ENCODE measurements around the gene CEP63. TPM values are rescaled to one million over a fixed set of nuclear protein-coding genes. Genes with fewer than 3 reads are reported as not detected.

Gene CEP63
- polyA plus RNA-seq, 3 donors = 11.1 to 18.8 (median 17.2) TPM

GRCh38 chr3:134459562-134459961, 26.3 kb upstream of the CEP63 start:
- H3K4me1 Mint-ChIP-seq = no peaks in the 10 kb centered on the region
- H2AFZ ChIP-seq (ENCODE audit: insufficient read depth, low read depth, low read length, poor library complexity, severe bottlenecking) = no peak overlapping the region
- no peak for TF ChIP-seq CTCF (IDR thresholded peaks at IDR 0.05)
- H3K27me3 ChIP-seq (ENCODE audit: control insufficient read depth in 2 of 2, insufficient read depth in 2 of 2, low read length in 2 of 2) = no peaks in the 10 kb centered on the region
- intact Hi-C loops (cut with micrococcal nuclease) = loop anchor here in 1 of 2 donors (10.0 kb wide), 1 partner anchor 125 kb away; no protein-coding TSS in a partner anchor
- H4K20me1 ChIP-seq (ENCODE audit: insufficient read depth, low read length) = no peaks in the 10 kb centered on the region
- no peaks in the 10 kb centered on the region for H3K79me2 ChIP-seq (ENCODE audit: insufficient read depth, low read length)
- peaks cover 0 to 2% (median 0%) of the 10 kb centered on the region in 7 donors for H3K9me3 Mint-ChIP-seq
- WGBS (ENCODE audit: insufficient coverage) = no CpG with 5 or more reads among the region's 4 CpGs
- H3K9me3 ChIP-seq (replicated peaks in 1 of 2; ENCODE audit: control insufficient read depth in 1 of 2, insufficient read depth in 1 of 2, low read length in 2 of 2) = no peaks in the 10 kb centered on the region
- peaks cover 3 to 15% (median 13%) of the 10 kb centered on the region in 3 donors for H3K27me3 Mint-ChIP-seq (ENCODE audit: low read depth in 3 of 3)
- no peak for DNase-seq
- no peaks in the 10 kb centered on the region for H3K4me1 ChIP-seq (ENCODE audit: control insufficient read depth in 1 of 2, insufficient read depth in 2 of 2, low read length in 2 of 2)
- H3K27ac Mint-ChIP-seq = no peak overlapping the region
- no peak overlapping the region for H3K9ac ChIP-seq (ENCODE audit: insufficient read depth, low read length, poor library complexity, severe bottlenecking)
- no peak overlapping the region for H3K4me3 ChIP-seq (replicated peaks in 1 of 3; ENCODE audit: low read depth in 2 of 3, low read length in 3 of 3)
- H3K4me3 Mint-ChIP-seq = no peak overlapping the region
- H3K36me3 ChIP-seq (replicated peaks in 1 of 2; ENCODE audit: control insufficient read depth in 1 of 2, insufficient read depth in 2 of 2, low read length in 2 of 2) = no peaks in the 10 kb centered on the region
- H3K27ac ChIP-seq (ENCODE audit: low read depth in 1 of 2, low read length in 2 of 2) = no peak overlapping the region
- H3K4me2 ChIP-seq (replicated peaks; ENCODE audit: extremely low read depth, low read length, poor library complexity, severe bottlenecking) = no peak overlapping the region
- no peaks in the 10 kb centered on the region for H3K36me3 Mint-ChIP-seq

GRCh38 chr3:134460965-134461364, 24.9 kb upstream of the CEP63 start:
- Histone ChIP-seq H3K79me2 (ENCODE audit: insufficient read depth, low read length) (no peaks in the 10 kb centered on the region), H3K27me3 (ENCODE audit: control insufficient read depth in 2 of 2, insufficient read depth in 2 of 2, low read length in 2 of 2) (no peaks in the 10 kb centered on the region), H2AFZ (ENCODE audit: insufficient read depth, low read depth, low read length, poor library complexity, severe bottlenecking) (no peak overlapping the region), H3K36me3 (replicated peaks in 1 of 2; ENCODE audit: control insufficient read depth in 1 of 2, insufficient read depth in 2 of 2, low read length in 2 of 2) (no peaks in the 10 kb centered on the region), H3K4me1 (ENCODE audit: control insufficient read depth in 1 of 2, insufficient read depth in 2 of 2, low read length in 2 of 2) (no peaks in the 10 kb centered on the region), H3K9ac (ENCODE audit: insufficient read depth, low read length, poor library complexity, severe bottlenecking) (no peak overlapping the region), H3K4me3 (replicated peaks in 1 of 3; ENCODE audit: low read depth in 2 of 3, low read length in 3 of 3) (no peak overlapping the region), H4K20me1 (ENCODE audit: insufficient read depth, low read length) (no peaks in the 10 kb centered on the region), H3K4me2 (replicated peaks; ENCODE audit: extremely low read depth, low read length, poor library complexity, severe bottlenecking) (no peak overlapping the region), H3K9me3 (replicated peaks in 1 of 2; ENCODE audit: control insufficient read depth in 1 of 2, insufficient read depth in 1 of 2, low read length in 2 of 2) (no peaks in the 10 kb centered on the region), H3K27ac (ENCODE audit: low read depth in 1 of 2, low read length in 2 of 2) (no peak overlapping the region)
- intact Hi-C loops (cut with micrococcal nuclease) = no loop called here
- WGBS (ENCODE audit: insufficient coverage) = no CpG with 5 or more reads among the region's 2 CpGs
- H3K27ac Mint-ChIP-seq = no peak overlapping the region
- no peak for TF ChIP-seq CTCF (IDR thresholded peaks at IDR 0.05)
- peaks cover 3 to 12% (median 10%) of the 10 kb centered on the region in 3 donors for H3K27me3 Mint-ChIP-seq (ENCODE audit: low read depth in 3 of 3)
- H3K4me1 Mint-ChIP-seq = no peaks in the 10 kb centered on the region
- H3K9me3 Mint-ChIP-seq = peaks cover 0 to 2% (median 0%) of the 10 kb centered on the region in 7 donors
- no peaks in the 10 kb centered on the region for H3K36me3 Mint-ChIP-seq
- H3K4me3 Mint-ChIP-seq = no peak overlapping the region
- DNase-seq = no peak
